ENCODE measurements around the gene FLACC1.

The FLACC1 gene

DNA sequence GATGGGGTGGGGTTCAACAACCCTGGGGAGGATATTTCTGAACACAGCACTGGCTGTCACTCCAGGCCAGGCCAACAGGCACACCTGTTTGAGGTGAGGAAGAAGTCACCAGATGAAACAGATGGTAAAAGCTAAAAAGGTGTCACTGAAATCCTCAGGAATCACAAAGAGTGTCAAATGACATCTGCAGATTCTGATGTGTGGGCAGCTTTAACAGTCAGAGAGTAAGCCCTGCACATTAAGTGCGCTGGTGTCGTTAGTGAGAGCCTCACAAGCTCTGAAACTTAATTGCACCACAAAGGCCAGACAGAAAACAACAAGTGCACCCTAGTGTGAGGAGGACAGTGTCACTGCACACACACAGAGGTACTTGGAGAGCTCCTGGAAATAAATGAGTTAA is 13.6 kb downstream of the FLACC1 start:
- in situ Hi-C loops (cut with MboI; ENCODE audit: low pct_unique_long_range_greater_than_20kb, low sequenced_read_pairs, unreplicated experiment), result no loop called here
- no peak for DNase-seq (ENCODE audit: low spot score)
- TF ChIP-seq, protein P1, sequence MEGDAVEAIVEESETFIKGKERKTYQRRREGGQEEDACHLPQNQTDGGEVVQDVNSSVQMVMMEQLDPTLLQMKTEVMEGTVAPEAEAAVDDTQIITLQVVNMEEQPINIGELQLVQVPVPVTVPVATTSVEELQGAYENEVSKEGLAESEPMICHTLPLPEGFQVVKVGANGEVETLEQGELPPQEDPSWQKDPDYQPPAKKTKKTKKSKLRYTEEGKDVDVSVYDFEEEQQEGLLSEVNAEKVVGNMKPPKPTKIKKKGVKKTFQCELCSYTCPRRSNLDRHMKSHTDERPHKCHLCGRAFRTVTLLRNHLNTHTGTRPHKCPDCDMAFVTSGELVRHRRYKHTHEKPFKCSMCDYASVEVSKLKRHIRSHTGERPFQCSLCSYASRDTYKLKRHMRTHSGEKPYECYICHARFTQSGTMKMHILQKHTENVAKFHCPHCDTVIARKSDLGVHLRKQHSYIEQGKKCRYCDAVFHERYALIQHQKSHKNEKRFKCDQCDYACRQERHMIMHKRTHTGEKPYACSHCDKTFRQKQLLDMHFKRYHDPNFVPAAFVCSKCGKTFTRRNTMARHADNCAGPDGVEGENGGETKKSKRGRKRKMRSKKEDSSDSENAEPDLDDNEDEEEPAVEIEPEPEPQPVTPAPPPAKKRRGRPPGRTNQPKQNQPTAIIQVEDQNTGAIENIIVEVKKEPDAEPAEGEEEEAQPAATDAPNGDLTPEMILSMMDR (IDR thresholded peaks at IDR 0.05; ENCODE audit: extremely low read depth, insufficient read depth, missing control alignments), result no peak

DNA sequence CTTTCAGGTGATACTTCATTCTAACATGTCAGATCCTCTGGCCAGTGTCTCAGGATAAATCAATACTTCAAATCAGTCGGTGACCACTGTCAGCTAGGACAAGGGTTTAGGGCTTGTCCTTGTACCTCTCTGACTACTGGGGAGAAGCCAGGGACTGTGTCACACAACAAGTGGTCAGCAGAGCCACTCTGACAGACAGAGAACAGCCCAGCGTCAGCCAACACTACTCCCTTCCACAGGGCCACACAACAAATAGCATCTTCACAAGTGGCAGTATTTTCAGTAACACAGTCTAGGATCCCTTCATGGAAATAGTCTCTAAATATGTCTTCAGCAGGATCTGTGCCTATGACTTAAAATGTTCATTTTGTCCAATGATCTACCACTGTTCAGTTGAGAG is 14.2 kb downstream of the FLACC1 start:
- in situ Hi-C loops (cut with MboI; ENCODE audit: low pct_unique_long_range_greater_than_20kb, low sequenced_read_pairs, unreplicated experiment), result no loop called here
- TF ChIP-seq, protein P1 (IDR thresholded peaks at IDR 0.05; ENCODE audit: extremely low read depth, insufficient read depth, missing control alignments), result no peak
- DNase-seq (ENCODE audit: low spot score), result no peak

DNA sequence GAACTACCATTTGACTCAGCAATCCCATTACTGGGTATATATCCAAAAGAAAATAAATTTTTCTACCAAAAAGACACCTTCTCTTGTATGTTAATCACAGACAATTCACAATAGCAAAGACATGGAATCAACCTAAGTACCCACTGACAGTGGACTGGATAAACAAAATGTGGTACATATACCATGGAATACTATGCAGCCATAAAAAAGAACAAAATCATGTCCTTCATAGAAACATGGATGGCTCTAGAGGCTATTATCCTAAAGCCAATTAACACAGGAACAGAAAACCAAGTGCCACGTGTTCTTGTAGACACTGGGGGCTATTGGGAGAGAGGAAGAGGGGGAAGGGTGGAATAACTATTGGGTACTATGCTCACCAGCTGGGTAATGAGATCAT is 27.7 kb downstream of the FLACC1 start:
- DNase-seq (ENCODE audit: low spot score), result no peak
- in situ Hi-C loops (cut with MboI; ENCODE audit: low pct_unique_long_range_greater_than_20kb, low sequenced_read_pairs, unreplicated experiment), result no loop called here
- TF ChIP-seq, protein P1 (IDR thresholded peaks at IDR 0.05; ENCODE audit: extremely low read depth, insufficient read depth, missing control alignments), result no peak

DNA sequence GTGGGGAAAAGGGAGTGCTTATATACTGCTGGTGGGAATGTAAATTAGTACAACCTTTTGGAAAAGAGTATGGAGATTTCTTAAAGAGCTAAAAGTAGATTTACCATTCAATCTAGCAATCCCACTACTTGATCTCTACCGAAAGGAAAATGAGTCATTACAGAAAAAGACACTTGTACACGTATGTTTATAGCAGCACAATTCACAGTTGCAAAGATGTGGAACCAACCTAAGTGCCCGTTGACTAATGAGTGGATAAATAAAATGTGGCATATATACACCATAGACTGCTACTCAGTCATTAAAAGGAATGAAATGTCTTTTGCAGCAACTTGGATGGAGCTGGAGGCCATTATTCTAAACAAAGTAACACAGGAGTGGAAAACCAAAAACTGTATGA is 29.5 kb downstream of the FLACC1 start:
- TF ChIP-seq, protein P1 (IDR thresholded peaks at IDR 0.05; ENCODE audit: extremely low read depth, insufficient read depth, missing control alignments), result no peak
- DNase-seq (ENCODE audit: low spot score), result no peak
- in situ Hi-C loops (cut with MboI; ENCODE audit: low pct_unique_long_range_greater_than_20kb, low sequenced_read_pairs, unreplicated experiment), result no loop called here

DNA sequence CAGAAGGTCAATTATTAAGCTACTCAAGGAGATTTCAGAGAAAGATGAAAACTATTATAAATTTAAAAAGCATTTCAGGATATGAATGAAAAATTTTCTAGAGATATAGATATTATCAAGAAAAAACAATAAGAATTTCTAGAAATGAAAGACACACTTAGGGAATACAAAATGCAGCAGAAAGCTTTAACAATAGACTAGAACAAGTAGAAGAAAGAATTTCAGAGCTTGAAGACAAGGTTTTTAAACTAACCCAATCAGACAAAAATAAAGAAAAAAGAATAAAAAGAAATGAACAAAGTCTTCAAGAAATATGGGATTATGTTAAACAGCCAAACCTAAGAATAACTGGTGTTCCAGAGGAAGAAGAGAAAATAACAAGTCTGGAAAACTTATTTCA is 34.4 kb downstream of the FLACC1 start:
- DNase-seq (ENCODE audit: low spot score), result no peak
- in situ Hi-C loops (cut with MboI; ENCODE audit: low pct_unique_long_range_greater_than_20kb, low sequenced_read_pairs, unreplicated experiment), result no loop called here
- TF ChIP-seq, protein P1 (IDR thresholded peaks at IDR 0.05; ENCODE audit: extremely low read depth, insufficient read depth, missing control alignments), result no peak

DNA sequence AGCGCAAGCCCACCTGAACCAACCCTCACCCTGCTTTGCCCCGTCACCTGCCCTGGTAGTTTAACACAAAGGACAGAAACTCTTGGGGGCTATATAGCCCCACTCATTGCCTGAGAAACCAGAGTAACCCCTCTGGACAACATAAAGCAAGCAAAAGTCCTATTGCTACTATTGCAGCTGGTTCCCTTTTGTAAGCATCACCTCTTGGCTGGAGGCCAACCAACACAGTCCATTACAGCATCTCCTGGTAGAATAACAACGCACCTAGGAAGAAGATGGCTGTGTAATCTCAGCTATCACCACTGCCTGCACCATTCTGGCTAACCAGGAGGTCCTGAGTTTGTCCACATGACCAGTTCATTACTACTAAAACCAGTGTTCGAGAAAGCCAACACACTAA is 36.4 kb downstream of the FLACC1 start:
- TF ChIP-seq, protein P1 (IDR thresholded peaks at IDR 0.05; ENCODE audit: extremely low read depth, insufficient read depth, missing control alignments), result no peak
- in situ Hi-C loops (cut with MboI; ENCODE audit: low pct_unique_long_range_greater_than_20kb, low sequenced_read_pairs, unreplicated experiment), result no loop called here
- no peak for DNase-seq (ENCODE audit: low spot score)

DNA sequence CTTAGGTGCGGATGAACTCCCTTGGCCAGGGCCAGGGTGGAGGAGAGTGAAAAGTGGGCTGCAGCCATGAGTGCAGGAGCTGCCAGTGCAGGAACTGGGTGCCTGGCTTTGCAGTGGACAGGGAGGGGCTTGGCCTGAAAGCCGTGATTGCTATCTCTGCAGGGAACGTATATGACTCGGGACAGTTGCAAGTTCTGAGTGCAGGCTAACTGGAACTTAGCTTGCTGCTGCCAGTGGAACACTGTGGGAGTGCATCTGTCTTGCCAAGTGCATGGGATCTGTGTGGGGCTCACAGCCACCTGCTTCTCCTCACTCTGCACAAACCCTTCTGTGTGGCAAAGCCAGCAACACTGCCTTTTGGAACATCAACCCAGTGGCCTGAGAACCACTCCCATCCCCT is 36.9 kb downstream of the FLACC1 start:
- TF ChIP-seq, protein P1 (IDR thresholded peaks at IDR 0.05; ENCODE audit: extremely low read depth, insufficient read depth, missing control alignments), result no peak
- DNase-seq (ENCODE audit: low spot score), result no peak
- in situ Hi-C loops (cut with MboI; ENCODE audit: low pct_unique_long_range_greater_than_20kb, low sequenced_read_pairs, unreplicated experiment), result no loop called here
